DOHH2 (cell line): Measurements from ENCODE around the gene VAPB.

Source experiments
- H3F3A ChIP-seq: fragments of 200-600 bp; sonication (generic), shearing (Covaris generic); 2 replicates; pipeline ENCODE4 v1.6.0; 2016; ENCODE audit warnings: antibody characterized with exemption, mild to moderate bottlenecking; ENCODE audit not compliant: control insufficient read depth, insufficient read depth
- H3K27ac ChIP-seq: fragments of 200-600 bp; sonication (generic); 2 replicates; pipeline ENCODE4 v1.5.1; 2014; ENCODE audit warnings: low read depth, mild to moderate bottlenecking, low read length, moderate library complexity
- H3K27me3 ChIP-seq: fragments of 200-600 bp; sonication (generic); 2 replicates; pipeline ENCODE4 v1.6.1; 2014; ENCODE audit warnings: mild to moderate bottlenecking, low read length, mixed read lengths; ENCODE audit not compliant: control insufficient read depth
- H3K36me3 ChIP-seq: fragments of 200-600 bp; sonication (generic); 2 replicates; pipeline ENCODE4 v1.6.1; 2014; ENCODE audit warnings: mild to moderate bottlenecking, low read length, moderate library complexity, mixed read lengths; ENCODE audit not compliant: control insufficient read depth
- H3K4me1 ChIP-seq: fragments of 200-600 bp; sonication (generic); 2 replicates; pipeline ENCODE4 v1.6.1; 2014; ENCODE audit warnings: mild to moderate bottlenecking, low read length, mixed read lengths; ENCODE audit not compliant: control insufficient read depth
- H3K4me2 ChIP-seq: fragments of 200-600 bp; sonication (generic); 2 replicates; pipeline ENCODE4 v1.6.0; 2014; ENCODE audit warnings: mild to moderate bottlenecking, low read length, moderate library complexity
- H3K4me3 ChIP-seq: fragments of 200-600 bp; sonication (generic); 2 replicates; pipeline ENCODE4 v1.5.1; 2014; ENCODE audit warnings: mild to moderate bottlenecking, low read length, mixed read lengths
- H3K79me2 ChIP-seq: fragments of 200-600 bp; sonication (generic); 2 replicates; pipeline ENCODE4 v1.6.1; 2014; ENCODE audit warnings: mild to moderate bottlenecking, low read length, mixed read lengths; ENCODE audit not compliant: control insufficient read depth
- H3K9me2 ChIP-seq: fragments of 200-600 bp; sonication (generic); replicated peaks from 2 replicates; pipeline ENCODE4 v1.6.1; 2014; ENCODE audit warnings: mild to moderate bottlenecking, low read length, mixed read lengths; ENCODE audit not compliant: control insufficient read depth
- H3K9me3 ChIP-seq: fragments of 200-600 bp; sonication (generic); 2 replicates; pipeline ENCODE4 v1.6.1; 2014; ENCODE audit warnings: antibody characterized with exemption, low read length, mixed read lengths; ENCODE audit not compliant: control insufficient read depth, insufficient read depth
- H4K20me1 ChIP-seq: fragments of 200-600 bp; sonication (generic); 2 replicates; pipeline ENCODE4 v1.6.0; 2014; ENCODE audit warnings: low read depth, mild to moderate bottlenecking, antibody characterized with exemption, low read length, moderate library complexity; ENCODE audit not compliant: control insufficient read depth, insufficient read depth
- EZH2phosphoT487 ChIP-seq: fragments of 200-600 bp; sonication (generic); IDR thresholded peaks from 2 replicates; pipeline ENCODE4 v1.6.1; 2017; ENCODE audit warnings: borderline replicate concordance, mild to moderate bottlenecking, antibody characterized with exemption, low read length, moderate library complexity, mixed read lengths
- TF ChIP-seq, protein P1 (sequence below): fragments of 200-600 bp; sonication (generic); IDR thresholded peaks from one replicate; pipeline ENCODE4 v1.5.1; 2014; ENCODE audit warnings: antibody characterized with exemption, mild to moderate bottlenecking, low read depth, low read length; ENCODE audit not compliant: poor library complexity, severe bottlenecking

The VAPB gene

DNA sequence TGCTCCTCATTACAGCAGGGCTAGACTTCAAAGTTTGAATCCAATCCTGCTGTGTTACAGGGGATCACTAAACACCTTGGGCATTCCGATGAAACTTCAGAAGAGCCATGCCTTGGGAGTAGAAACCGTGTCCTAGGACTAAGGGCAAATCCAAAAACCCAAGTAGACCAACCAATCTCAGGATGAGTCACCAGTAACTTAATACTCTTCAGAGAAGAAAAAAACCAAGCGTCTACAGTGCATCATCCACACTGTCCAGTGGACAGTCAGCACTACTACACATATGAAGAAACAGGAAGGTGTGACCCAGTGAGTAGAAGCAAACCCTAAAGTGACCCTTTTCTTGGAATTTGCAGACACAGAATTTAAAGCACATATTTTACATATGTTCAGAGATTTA is 39.5 kb upstream of the VAPB start:
- no peaks in the 10 kb centered on the region for H3K4me1 ChIP-seq
- H3K27me3 ChIP-seq: no peaks in the 10 kb centered on the region
- no peaks in the 10 kb centered on the region for H3F3A ChIP-seq
- no peaks in the 10 kb centered on the region for H3K9me3 ChIP-seq
- H3K36me3 ChIP-seq: peaks cover 27% of the 10 kb centered on the region
- TF ChIP-seq, protein P1, sequence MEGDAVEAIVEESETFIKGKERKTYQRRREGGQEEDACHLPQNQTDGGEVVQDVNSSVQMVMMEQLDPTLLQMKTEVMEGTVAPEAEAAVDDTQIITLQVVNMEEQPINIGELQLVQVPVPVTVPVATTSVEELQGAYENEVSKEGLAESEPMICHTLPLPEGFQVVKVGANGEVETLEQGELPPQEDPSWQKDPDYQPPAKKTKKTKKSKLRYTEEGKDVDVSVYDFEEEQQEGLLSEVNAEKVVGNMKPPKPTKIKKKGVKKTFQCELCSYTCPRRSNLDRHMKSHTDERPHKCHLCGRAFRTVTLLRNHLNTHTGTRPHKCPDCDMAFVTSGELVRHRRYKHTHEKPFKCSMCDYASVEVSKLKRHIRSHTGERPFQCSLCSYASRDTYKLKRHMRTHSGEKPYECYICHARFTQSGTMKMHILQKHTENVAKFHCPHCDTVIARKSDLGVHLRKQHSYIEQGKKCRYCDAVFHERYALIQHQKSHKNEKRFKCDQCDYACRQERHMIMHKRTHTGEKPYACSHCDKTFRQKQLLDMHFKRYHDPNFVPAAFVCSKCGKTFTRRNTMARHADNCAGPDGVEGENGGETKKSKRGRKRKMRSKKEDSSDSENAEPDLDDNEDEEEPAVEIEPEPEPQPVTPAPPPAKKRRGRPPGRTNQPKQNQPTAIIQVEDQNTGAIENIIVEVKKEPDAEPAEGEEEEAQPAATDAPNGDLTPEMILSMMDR: no peak
- no peak for TF ChIP-seq EZH2phosphoT487
- H3K27ac ChIP-seq: no peak overlapping the region
- H3K4me3 ChIP-seq: no peak overlapping the region
- no peaks in the 10 kb centered on the region for H3K79me2 ChIP-seq
- no peaks in the 10 kb centered on the region for H4K20me1 ChIP-seq
- no peak overlapping the region for H3K4me2 ChIP-seq
- no peaks in the 10 kb centered on the region for H3K9me2 ChIP-seq

- no peak overlapping the region for H3K27ac ChIP-seq
- H3K9me2 ChIP-seq: no peaks in the 10 kb centered on the region
- TF ChIP-seq, protein P1: no peak
- no peak for TF ChIP-seq EZH2phosphoT487
- no peak overlapping the region for H3K4me2 ChIP-seq
- no peaks in the 10 kb centered on the region for H3K27me3 ChIP-seq
- no peaks in the 10 kb centered on the region for H3K4me1 ChIP-seq
- H3F3A ChIP-seq: no peaks in the 10 kb centered on the region
- no peaks in the 10 kb centered on the region for H3K79me2 ChIP-seq
- no peaks in the 10 kb centered on the region for H3K9me3 ChIP-seq
- no peaks in the 10 kb centered on the region for H4K20me1 ChIP-seq
- H3K36me3 ChIP-seq: peaks cover 13% of the 10 kb centered on the region; the same call in 1 of the 2 replicates
- H3K4me3 ChIP-seq: no peak overlapping the region
Measured at GRCh38 chr20:58352468-58352867, 36.6 kb upstream of the VAPB start.

DNA sequence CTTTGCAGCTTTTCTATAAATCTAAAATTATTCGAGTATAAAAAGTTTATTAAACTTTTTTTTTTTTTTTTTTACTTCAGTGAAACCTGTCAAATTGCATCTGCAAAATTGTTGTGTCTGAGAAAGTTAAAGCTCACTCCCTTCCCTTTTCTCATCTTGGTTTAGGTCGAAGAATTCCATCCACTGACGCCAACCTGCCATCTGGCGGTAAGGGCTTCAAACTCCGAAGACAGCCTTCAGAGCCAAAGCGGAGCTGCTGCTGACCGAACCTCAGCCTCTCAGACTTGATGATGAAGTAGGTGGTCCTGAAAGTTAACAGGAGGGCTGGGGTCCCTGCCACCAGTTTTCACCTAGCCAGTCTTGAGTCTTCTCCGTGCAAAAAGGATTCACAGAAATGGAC is 29.6 kb upstream of the VAPB start:
- peaks cover 19% of the 10 kb centered on the region for H3K36me3 ChIP-seq
- no peaks in the 10 kb centered on the region for H3K9me2 ChIP-seq
- H3K4me3 ChIP-seq: no peak overlapping the region

More for the DNA sequence above, 29.6 kb upstream of the VAPB start:
- Histone ChIP-seq H3K9me3 (no peaks in the 10 kb centered on the region), H3F3A (no peaks in the 10 kb centered on the region), H4K20me1 (no peaks in the 10 kb centered on the region), H3K4me2 (no peak overlapping the region), H3K27ac (no peak overlapping the region), H3K4me1 (peaks cover 7% of the 10 kb centered on the region), H3K27me3 (no peaks in the 10 kb centered on the region), H3K79me2 (no peaks in the 10 kb centered on the region)
- TF ChIP-seq EZH2phosphoT487: no peak
- TF ChIP-seq, protein P1: no peak
